Uterus (tissue), 4 donors: ENCODE results near the gene DTHD1. TPM values are rescaled to one million over a fixed set of nuclear protein-coding genes. Genes with fewer than 3 reads are reported as not detected.
A peak's percentile ranks its signal among the peaks of the same experiment; 100 is the strongest.

ENCODE experiments used
- DNase-seq, 2 donors: peaks; one replicate each; pipeline ENCODE4 v3.0.0-alpha.2; 2019 to 2020
- H3K27ac ChIP-seq, 2 donors: fragments of 200-600 bp; sonication (generic); 1 replicate in 1 of 2; 2 replicates in 1 of 2; pipeline ENCODE4 v1.5.1; 2016 to 2018
- H3K27me3 ChIP-seq, 2 donors: fragments of 200-600 bp; sonication (generic); one replicate each; pipeline ENCODE4 v1.5.1; 2018 to 2019; ENCODE audit warnings: control low read depth in 1 of 2
- H3K36me3 ChIP-seq, 2 donors: fragments of 200-600 bp; sonication (generic); one replicate each; pipeline ENCODE4 v1.5.1; 2019; ENCODE audit warnings: control low read depth in 1 of 2
- H3K4me1 ChIP-seq, 2 donors: fragments of 200-600 bp; sonication (generic); one replicate each; pipeline ENCODE4 v1.5.1; 2018 to 2019; ENCODE audit warnings: control low read depth in 1 of 2
- H3K4me3 ChIP-seq, 2 donors: fragments of 200-600 bp; sonication (generic); 1 replicate in 1 of 2; 2 replicates in 1 of 2; pipeline ENCODE4 v1.5.1; 2018 to 2019; ENCODE audit warnings: mild to moderate bottlenecking in 1 of 2
- H3K9me3 ChIP-seq, 2 donors: fragments of 200-600 bp; sonication (generic); one replicate each; pipeline ENCODE4 v1.5.1; 2019; ENCODE audit warnings: control low read depth in 1 of 2
- POLR2A ChIP-seq, 2 donors: fragments of 450-650 bp; IDR thresholded peaks; one replicate each; pipeline ENCODE4 v1.6.1; 2016; ENCODE audit warnings: antibody characterized with exemption in 2 of 2, mild to moderate bottlenecking in 1 of 2, moderate library complexity in 1 of 2
- intact Hi-C: fragments of 100-400 bp; cut with DNase I; formaldehyde crosslinking; loops from one replicate; pipeline ENCODE4 v1.15.1; 2023; ENCODE audit warnings: low total_unique reads
- total RNA-seq, 4 donors: library from RNA; depleted of rRNA in 3 of 4; stranded (reverse); fragments of >200 nt in 3 of 4; gene quantifications; one replicate each; pipeline versions ENCODE4 v1.1.0 to v1.2.4, GENCODE V29; 2014 to 2023
- TF ChIP-seq, protein P1 (sequence below), 4 experiments: fragments of 200-600 bp in 2 of 4; fragments of 450-650 bp in 2 of 4; sonication (generic) in 2 of 4; IDR thresholded peaks; one replicate each; pipeline ENCODE4 v1.5.1; 2016 to 2019; ENCODE audit warnings: antibody characterized with exemption in 4 of 4, mild to moderate bottlenecking in 2 of 4, moderate library complexity in 1 of 4
- donor health status: DM: yes; HTN: yes; CAD: no.

Gene DTHD1
- total RNA-seq, 4 donors from 2014 or later = 1.0 to 2.5 (median 2.1) TPM

DNA sequence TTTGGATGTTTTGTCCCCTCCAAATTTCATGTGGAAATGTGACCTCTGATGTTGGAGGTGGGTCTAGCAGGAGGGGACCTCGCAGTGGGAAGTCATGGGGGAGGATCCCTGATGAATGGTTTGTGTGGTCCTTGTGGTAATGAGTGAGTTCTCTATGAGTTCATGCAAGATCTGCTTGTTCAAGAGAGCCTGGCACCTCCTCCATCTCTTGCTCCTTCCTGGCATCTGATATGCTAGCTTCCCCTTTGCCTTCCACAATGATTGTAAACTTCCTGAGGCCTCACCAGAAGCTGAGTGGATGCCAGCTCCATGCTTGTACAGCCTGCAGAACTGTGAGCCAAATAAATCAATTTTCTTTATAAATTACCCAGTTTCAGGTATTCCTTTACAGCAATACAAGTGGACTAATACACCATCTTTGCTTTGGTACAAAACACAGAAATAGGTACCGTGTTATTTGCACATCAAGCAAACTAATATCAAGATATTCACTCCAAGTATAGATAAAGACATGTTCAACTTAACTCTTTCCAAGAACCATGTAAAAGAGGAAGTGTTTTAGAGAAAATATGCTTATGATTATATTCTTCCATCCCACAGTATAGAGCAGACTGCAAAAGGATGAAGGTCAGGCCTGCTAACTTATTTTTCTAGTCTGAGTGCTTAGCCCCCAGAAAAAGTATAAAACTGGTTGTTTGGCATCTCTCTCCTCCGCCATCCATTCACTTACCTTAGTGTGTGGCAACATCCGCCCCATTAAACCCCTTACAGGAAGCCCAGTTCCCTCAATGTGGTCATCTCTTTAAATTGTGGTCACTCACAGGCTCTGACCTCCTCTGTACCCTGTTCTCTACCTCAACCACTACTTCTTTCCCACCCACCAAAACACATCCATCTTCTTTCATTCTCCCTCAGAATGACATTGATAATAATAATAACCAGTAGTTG lies 43.8 kb upstream of the DTHD1 start:
- H3K36me3 ChIP-seq = no peaks in the 10 kb centered on the region
- H3K4me3 ChIP-seq = no peak overlapping the region
- H3K9me3 ChIP-seq = no peaks in the 10 kb centered on the region
- no peak overlapping the region for H3K27ac ChIP-seq
- no peak for DNase-seq
- TF ChIP-seq POLR2A (IDR thresholded peaks at IDR 0.05) = no peak
- TF ChIP-seq, protein P1, sequence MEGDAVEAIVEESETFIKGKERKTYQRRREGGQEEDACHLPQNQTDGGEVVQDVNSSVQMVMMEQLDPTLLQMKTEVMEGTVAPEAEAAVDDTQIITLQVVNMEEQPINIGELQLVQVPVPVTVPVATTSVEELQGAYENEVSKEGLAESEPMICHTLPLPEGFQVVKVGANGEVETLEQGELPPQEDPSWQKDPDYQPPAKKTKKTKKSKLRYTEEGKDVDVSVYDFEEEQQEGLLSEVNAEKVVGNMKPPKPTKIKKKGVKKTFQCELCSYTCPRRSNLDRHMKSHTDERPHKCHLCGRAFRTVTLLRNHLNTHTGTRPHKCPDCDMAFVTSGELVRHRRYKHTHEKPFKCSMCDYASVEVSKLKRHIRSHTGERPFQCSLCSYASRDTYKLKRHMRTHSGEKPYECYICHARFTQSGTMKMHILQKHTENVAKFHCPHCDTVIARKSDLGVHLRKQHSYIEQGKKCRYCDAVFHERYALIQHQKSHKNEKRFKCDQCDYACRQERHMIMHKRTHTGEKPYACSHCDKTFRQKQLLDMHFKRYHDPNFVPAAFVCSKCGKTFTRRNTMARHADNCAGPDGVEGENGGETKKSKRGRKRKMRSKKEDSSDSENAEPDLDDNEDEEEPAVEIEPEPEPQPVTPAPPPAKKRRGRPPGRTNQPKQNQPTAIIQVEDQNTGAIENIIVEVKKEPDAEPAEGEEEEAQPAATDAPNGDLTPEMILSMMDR (IDR thresholded peaks at IDR 0.05) = no peak
- intact Hi-C loops = no loop called here
- H3K27me3 ChIP-seq = no peaks in the 10 kb centered on the region
- no peaks in the 10 kb centered on the region for H3K4me1 ChIP-seq

DNA sequence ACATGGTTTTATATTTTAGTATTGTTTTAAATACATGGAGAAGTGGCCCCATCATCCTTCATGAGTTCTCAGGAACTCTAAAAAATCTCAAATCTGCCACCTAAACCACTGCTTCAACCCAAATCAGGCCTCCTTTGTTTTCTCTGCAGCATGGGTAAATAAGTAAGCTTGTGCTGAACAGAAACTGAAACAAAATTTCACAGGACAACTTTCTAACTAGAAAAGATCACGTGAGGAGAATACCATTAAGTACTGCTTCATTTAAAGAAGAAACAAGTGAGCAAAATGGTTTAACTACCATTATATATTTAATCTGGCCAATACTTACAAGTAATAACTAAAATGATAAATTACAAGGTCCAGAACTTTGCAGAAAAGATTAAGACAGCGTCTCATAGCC lies 39.6 kb upstream of the DTHD1 start:
- TF ChIP-seq, protein P1 (IDR thresholded peaks at IDR 0.05) = no peak
- TF ChIP-seq POLR2A (IDR thresholded peaks at IDR 0.05) = no peak
- Histone ChIP-seq H3K4me1 (no peaks in the 10 kb centered on the region), H3K36me3 (no peaks in the 10 kb centered on the region), H3K27ac (peak overlapping the region; percentile 8 to 94), H3K27me3 (no peaks in the 10 kb centered on the region), H3K9me3 (no peaks in the 10 kb centered on the region), H3K4me3 (peak overlapping the region in 1 of 2 donors; percentile 87)
- DNase-seq = no peak
- intact Hi-C loops = no loop called here

DNA sequence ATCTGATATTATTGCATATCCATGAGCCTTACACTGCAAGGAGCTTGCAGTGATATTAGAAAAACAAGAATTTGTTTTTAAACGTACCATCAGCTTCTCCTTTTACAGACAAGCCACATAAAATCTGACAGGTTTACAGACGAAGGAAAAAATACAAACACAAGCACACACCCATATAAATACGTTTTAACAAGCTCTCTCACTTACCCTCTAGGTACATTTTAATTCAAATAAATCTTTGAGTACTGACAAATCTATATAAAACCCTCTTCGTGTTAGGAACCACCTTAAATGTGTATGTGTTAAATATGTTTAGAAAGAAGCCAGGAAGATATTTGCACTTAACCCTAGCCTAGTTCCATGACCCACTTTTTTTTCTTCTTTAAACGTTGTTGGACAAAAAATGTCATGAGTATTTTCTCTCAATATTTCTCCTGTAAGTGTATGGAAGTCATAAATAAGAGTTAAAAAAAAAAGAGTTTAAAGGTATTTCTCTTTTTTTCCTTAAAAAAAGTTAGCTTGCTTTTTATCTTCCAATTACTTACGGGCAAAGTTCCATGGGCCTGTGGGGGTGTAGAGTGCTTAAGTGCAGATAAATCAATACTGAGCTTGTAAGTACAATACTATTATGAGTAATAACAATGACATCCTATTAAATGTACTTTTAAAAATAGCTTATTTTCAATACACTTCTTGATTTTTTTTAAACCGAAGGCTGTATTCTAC lies 38.6 kb upstream of the DTHD1 start:
- H3K4me3 ChIP-seq = peak overlapping the region; percentile 74 to 87
- no peaks in the 10 kb centered on the region for H3K4me1 ChIP-seq
- TF ChIP-seq, protein P1 (IDR thresholded peaks at IDR 0.05) = no peak
- no peak for TF ChIP-seq POLR2A (IDR thresholded peaks at IDR 0.05)
- H3K27me3 ChIP-seq = no peaks in the 10 kb centered on the region
- no peaks in the 10 kb centered on the region for H3K36me3 ChIP-seq
- peak overlapping the region; percentile 8 to 94 for H3K27ac ChIP-seq
- H3K9me3 ChIP-seq = no peaks in the 10 kb centered on the region
- no peak for DNase-seq
- intact Hi-C loops = no loop called here

GRCh38 chr4:36243355-36244256 lies 37.8 kb upstream of the DTHD1 start:
- intact Hi-C loops = no loop called here
- Histone ChIP-seq H3K27ac (peak overlapping the region; percentile 87 to 94), H3K36me3 (no peaks in the 10 kb centered on the region), H3K27me3 (no peaks in the 10 kb centered on the region), H3K9me3 (no peaks in the 10 kb centered on the region), H3K4me3 (peak overlapping the region; percentile 74 to 87), H3K4me1 (no peaks in the 10 kb centered on the region)
- peak; percentile 23 to 46 for DNase-seq
- TF ChIP-seq POLR2A (IDR thresholded peaks at IDR 0.05) = no peak
